ENCODE data around the gene BANF2. TPM values are rescaled to one million over a fixed set of nuclear protein-coding genes. Genes with fewer than 3 reads are reported as not detected.

Gene BANF2
- polyA plus RNA-seq, 1 experiment, result not detected

DNA sequence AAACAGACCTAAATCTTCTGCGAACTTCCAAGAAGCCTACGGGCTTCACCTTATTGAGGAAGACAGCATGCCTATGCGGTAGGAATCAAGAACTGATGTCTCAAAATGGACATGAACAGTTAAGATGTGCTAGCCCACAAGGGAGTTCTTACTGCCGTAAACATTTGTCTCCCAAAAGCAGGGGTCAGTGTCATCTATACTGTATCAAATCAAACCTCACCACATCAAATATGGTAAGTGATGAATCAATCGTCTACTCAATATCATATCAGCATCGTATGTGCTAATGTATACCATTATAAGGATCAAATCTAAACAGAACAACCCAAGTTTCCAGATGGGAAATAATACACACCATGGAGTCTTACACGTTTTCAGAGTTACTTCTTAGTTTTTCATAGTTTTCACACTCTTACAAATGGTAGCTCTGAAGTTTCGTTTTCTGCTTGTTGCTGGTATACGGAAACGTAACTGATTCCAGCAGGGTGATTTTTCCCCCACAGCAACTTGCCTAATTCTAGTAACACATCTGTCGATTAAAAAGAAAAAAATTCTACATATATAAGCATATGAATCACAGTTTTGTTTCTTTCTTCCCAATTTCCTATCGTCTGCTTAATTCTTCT is 30.3 kb upstream of the BANF2 start:
- no peak for DNase-seq (ENCODE audit: low read depth)

DNA sequence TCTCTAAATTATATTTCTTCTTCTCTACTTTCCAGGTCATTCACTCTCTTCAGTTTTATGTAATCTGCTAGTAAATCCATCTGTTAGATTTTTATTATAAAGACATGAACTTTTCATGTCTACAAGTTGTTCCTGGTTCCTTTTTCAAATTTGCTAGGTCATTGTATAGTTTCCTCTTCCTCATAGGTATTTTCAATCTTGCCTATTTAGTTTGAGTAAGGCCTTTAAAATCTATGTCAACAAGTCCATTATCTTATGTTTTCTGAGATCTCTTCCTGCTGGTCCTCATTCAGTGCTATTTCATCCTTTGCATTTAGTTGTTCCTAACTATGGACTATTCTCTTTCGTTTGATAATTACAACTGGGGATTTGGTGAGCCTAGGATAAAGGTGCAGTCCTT is 28.8 kb upstream of the BANF2 start:
- CTCF ChIA-PET, result no interaction called here
- Histone ChIP-seq H3K27me3 (ENCODE audit: control insufficient read depth, insufficient read depth, low read length) (no peaks in the 10 kb centered on the region), H3K4me3 (ENCODE audit: low read depth, low read length) (no peak overlapping the region), H3K36me3 (ENCODE audit: control insufficient read depth, insufficient read depth, low read length) (peaks cover 12% of the 10 kb centered on the region)
- no peak for DNase-seq (ENCODE audit: low read depth)
- POLR2A ChIA-PET, result no interaction called here
- TF ChIP-seq, protein P1, sequence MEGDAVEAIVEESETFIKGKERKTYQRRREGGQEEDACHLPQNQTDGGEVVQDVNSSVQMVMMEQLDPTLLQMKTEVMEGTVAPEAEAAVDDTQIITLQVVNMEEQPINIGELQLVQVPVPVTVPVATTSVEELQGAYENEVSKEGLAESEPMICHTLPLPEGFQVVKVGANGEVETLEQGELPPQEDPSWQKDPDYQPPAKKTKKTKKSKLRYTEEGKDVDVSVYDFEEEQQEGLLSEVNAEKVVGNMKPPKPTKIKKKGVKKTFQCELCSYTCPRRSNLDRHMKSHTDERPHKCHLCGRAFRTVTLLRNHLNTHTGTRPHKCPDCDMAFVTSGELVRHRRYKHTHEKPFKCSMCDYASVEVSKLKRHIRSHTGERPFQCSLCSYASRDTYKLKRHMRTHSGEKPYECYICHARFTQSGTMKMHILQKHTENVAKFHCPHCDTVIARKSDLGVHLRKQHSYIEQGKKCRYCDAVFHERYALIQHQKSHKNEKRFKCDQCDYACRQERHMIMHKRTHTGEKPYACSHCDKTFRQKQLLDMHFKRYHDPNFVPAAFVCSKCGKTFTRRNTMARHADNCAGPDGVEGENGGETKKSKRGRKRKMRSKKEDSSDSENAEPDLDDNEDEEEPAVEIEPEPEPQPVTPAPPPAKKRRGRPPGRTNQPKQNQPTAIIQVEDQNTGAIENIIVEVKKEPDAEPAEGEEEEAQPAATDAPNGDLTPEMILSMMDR (IDR thresholded peaks at IDR 0.05; ENCODE audit: insufficient read depth, low read depth, low read length), result no peak

More for the DNA sequence above, 30.3 kb upstream of the BANF2 start:
- POLR2A ChIA-PET, result no interaction called here
- Histone ChIP-seq H3K4me3 (ENCODE audit: low read depth, low read length) (no peak overlapping the region), H3K36me3 (ENCODE audit: control insufficient read depth, insufficient read depth, low read length) (peaks cover 8% of the 10 kb centered on the region), H3K27me3 (ENCODE audit: control insufficient read depth, insufficient read depth, low read length) (no peaks in the 10 kb centered on the region)
- CTCF ChIA-PET, result no interaction called here
- TF ChIP-seq, protein P1 (IDR thresholded peaks at IDR 0.05; ENCODE audit: insufficient read depth, low read depth, low read length), result no peak

DNA sequence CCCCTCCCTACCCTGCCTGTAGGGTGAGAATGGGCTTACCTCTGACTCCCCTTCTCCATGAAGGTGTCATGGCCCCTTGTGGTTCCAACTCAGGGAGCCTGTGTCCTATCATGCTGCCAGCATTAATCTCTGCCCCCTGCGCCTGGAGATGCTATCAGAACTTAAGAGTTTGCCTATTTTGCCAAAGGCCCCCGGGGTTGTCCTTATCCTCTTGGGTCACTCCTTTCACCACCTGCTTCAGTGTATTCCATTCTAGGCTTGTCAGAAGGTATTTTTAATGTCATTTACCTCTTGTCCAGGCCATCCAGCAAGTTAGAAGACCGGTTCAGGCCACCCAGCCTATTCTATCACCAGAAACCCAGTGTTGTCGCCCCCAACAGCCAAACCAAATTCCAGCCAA is 28.2 kb upstream of the BANF2 start:
- ChIA-PET POLR2A (no interaction called here), CTCF (no interaction called here)
- TF ChIP-seq, protein P1 (IDR thresholded peaks at IDR 0.05; ENCODE audit: insufficient read depth, low read depth, low read length), result no peak
- H3K27me3 ChIP-seq (ENCODE audit: control insufficient read depth, insufficient read depth, low read length), result no peaks in the 10 kb centered on the region
- H3K4me3 ChIP-seq (ENCODE audit: low read depth, low read length), result no peak overlapping the region
- H3K36me3 ChIP-seq (ENCODE audit: control insufficient read depth, insufficient read depth, low read length), result peaks cover 15% of the 10 kb centered on the region
- no peak for DNase-seq (ENCODE audit: low read depth)

DNA sequence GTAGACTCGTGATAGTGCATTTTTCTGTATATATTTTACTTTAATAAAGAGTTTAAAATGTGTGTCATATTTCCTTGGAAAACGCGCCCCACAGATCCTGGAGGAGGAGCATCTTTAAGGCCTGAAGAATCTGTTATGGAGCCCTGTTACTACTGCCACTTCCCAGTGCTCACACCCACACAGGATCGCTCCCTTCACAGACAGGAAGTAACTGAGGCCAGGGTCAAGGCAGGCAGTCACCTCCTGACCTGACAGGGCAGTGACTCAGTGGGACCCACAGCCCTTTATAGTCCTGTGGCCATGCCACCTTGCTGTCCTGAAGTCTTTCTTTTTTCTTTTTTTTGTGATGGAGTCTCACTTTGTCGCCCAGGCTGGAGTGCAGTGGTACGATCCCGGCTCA is 26.7 kb upstream of the BANF2 start:
- POLR2A ChIA-PET, result no interaction called here
- Histone ChIP-seq H3K27me3 (ENCODE audit: control insufficient read depth, insufficient read depth, low read length) (no peaks in the 10 kb centered on the region), H3K36me3 (ENCODE audit: control insufficient read depth, insufficient read depth, low read length) (peaks cover 14% of the 10 kb centered on the region), H3K4me3 (ENCODE audit: low read depth, low read length) (no peak overlapping the region)
- TF ChIP-seq, protein P1 (IDR thresholded peaks at IDR 0.05; ENCODE audit: insufficient read depth, low read depth, low read length), result no peak
- CTCF ChIA-PET, result no interaction called here
- no peak for DNase-seq (ENCODE audit: low read depth)

DNA sequence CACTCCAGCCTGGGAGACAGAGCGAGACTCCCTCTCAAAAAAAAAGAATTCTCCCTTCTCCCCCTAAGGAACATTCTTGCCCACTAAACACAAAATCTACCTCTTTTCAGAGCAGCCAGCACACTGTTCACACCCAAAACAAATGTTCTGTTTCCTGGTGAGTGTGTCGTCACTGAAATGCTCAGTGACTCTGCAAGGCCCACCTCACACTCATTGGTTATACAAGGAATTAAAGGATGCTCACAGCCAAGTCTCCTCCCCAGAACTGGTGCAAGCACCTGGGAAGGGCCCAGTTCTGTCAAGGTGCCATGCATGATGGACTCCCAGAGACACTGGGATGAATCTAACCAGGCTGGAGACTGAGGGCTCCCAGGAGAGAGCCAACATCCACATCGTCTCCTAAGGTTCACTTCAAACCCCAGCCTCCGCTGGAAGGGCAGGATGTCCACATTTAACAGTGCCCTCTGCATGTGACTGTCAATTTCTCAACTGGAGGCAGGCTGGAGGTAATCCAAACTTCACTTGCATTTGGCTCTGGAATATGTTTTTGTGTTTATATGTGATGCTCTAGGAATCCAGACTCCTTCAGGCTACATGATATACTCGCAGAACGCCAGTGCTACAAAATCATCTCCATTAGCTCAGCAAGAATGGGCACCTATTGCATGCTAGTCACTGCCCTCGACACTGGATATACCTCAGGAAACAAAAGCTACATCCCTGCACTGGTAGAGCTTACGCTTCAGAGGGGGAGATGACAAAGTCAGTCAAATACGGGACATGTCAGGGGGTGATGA is 24.8 kb upstream of the BANF2 start:
- Histone ChIP-seq H3K4me3 (ENCODE audit: low read depth, low read length) (no peak overlapping the region), H3K27me3 (ENCODE audit: control insufficient read depth, insufficient read depth, low read length) (no peaks in the 10 kb centered on the region), H3K36me3 (ENCODE audit: control insufficient read depth, insufficient read depth, low read length) (peaks cover 15% of the 10 kb centered on the region)
- CTCF ChIA-PET, result interaction anchor here (1.0 to 1.5 kb wide), 3 partner anchors 9 to 26 kb away, joined by 3 read pairs; no protein-coding TSS in a partner anchor
- POLR2A ChIA-PET, result no interaction called here
- no peak for DNase-seq (ENCODE audit: low read depth)
- TF ChIP-seq, protein P1 (IDR thresholded peaks at IDR 0.05; ENCODE audit: insufficient read depth, low read depth, low read length), result no peak

Measured in BJ (cell line).